Sigmoid colon (tissue), 4 donors: ENCODE data around the gene NDUFB8.

Experiments
- POLR2A ChIP-seq, 2 donors: fragments of 450-650 bp; IDR thresholded peaks; one replicate each; pipeline ENCODE4 v1.6.1; 2016; ENCODE audit warnings: antibody characterized with exemption in 2 of 2, mild to moderate bottlenecking in 2 of 2, moderate library complexity in 2 of 2
- POLR2AphosphoS5 ChIP-seq, 4 donors: sonication (generic); formaldehyde crosslinking; IDR thresholded peaks; one replicate each; pipeline ENCODE4 v1.6.1; 2017; ENCODE audit warnings: antibody characterized with exemption in 4 of 4
- TF ChIP-seq, protein P1 (sequence below), 4 experiments: fragments of 450-650 bp in 3 of 4; fragments of 200-600 bp in 1 of 4; IDR thresholded peaks; one replicate each; pipeline ENCODE4 v1.5.1; 2016 to 2019; ENCODE audit warnings: antibody characterized with exemption in 4 of 4, mild to moderate bottlenecking in 3 of 4, moderate library complexity in 2 of 4

DNA sequence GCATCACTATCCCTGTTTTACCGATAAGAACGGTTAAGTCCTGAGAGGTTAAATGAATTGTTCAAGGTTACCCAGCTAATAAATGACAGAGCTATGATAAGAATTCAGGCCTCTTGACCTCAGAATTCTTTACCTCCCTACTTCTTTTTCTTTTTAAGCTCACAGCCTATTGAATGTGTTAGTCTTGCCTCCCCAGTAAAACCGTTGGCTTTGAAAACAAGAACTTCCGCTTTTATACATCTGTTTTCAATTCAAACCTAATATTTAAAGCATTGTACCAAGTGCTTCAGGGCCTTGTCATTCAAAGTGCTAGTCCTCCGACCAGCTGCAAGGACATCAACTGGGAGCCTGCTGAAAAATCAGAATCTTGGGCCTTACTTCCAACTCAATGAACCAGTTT, 25.6 kb downstream of the NDUFB8 start:
- TF ChIP-seq, protein P1, sequence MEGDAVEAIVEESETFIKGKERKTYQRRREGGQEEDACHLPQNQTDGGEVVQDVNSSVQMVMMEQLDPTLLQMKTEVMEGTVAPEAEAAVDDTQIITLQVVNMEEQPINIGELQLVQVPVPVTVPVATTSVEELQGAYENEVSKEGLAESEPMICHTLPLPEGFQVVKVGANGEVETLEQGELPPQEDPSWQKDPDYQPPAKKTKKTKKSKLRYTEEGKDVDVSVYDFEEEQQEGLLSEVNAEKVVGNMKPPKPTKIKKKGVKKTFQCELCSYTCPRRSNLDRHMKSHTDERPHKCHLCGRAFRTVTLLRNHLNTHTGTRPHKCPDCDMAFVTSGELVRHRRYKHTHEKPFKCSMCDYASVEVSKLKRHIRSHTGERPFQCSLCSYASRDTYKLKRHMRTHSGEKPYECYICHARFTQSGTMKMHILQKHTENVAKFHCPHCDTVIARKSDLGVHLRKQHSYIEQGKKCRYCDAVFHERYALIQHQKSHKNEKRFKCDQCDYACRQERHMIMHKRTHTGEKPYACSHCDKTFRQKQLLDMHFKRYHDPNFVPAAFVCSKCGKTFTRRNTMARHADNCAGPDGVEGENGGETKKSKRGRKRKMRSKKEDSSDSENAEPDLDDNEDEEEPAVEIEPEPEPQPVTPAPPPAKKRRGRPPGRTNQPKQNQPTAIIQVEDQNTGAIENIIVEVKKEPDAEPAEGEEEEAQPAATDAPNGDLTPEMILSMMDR (IDR thresholded peaks at IDR 0.05): no peak
- no peak for TF ChIP-seq POLR2A (IDR thresholded peaks at IDR 0.05)
- no peak for TF ChIP-seq POLR2AphosphoS5 (IDR thresholded peaks at IDR 0.05)
